ENCODE data around the gene OR10H1.

OR10H1 gene

DNA sequence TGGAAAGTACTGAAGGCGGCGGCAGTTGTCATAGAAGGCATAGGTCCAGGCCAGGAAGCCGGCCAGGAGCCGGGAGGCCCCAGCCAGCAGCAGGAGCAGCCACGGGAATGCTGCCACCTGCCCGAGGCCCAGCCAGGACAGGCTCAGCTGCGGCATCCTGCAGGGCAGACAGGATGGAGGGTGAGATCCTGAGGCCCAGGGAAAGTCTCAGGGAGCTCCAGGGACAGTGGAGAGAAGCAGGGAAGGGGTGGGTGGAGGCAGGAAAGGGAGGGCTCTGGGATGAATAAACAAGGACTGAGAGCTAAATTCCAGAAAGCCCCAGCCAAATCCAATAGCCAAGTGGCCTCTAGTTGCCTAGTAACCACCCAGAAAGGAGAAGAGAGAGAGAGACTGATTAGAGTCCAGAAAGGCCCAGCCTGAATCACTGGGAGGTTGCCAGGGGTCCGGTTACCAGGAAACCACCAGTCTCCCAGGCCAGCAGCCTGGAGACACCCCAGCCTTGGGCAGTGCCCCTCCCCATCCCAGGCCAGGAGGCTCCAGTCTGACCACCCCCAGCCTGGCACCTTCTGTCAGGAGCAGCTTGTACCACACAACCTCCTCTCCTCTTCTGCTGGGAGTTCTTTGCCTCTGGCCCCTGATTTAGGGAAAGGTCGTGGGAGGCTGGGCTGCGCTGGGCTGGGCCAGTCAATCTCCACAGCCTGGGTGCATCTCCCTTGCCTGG, 35.5 kb downstream of the OR10H1 start:
- TF ChIP-seq ZNF132 (tag by site-specific recombination; IDR thresholded peaks at IDR 0.05; ENCODE audit: borderline replicate concordance) (no peak), WT1 (tag by site-specific recombination; IDR thresholded peaks at IDR 0.05) (no peak), ZNF660 (tag by site-specific recombination; IDR thresholded peaks at IDR 0.05) (no peak), SCRT2 (tag by site-specific recombination; IDR thresholded peaks at IDR 0.05) (no peak), ZNF621 (tag by site-specific recombination; IDR thresholded peaks at IDR 0.05) (no peak)
- TF ChIP-seq, protein P1, sequence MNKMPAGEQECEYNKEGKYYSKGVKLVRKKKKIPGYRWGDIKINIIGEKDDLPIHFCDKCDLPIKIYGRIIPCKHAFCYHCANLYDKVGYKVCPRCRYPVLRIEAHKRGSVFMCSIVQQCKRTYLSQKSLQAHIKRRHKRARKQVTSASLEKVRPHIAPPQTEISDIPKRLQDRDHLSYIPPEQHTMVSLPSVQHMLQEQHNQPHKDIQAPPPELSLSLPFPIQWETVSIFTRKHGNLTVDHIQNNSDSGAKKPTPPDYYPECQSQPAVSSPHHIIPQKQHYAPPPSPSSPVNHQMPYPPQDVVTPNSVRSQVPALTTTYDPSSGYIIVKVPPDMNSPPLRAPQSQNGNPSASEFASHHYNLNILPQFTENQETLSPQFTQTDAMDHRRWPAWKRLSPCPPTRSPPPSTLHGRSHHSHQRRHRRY (tag by site-specific recombination; IDR thresholded peaks at IDR 0.05): no peak
- TF ChIP-seq, protein P2, sequence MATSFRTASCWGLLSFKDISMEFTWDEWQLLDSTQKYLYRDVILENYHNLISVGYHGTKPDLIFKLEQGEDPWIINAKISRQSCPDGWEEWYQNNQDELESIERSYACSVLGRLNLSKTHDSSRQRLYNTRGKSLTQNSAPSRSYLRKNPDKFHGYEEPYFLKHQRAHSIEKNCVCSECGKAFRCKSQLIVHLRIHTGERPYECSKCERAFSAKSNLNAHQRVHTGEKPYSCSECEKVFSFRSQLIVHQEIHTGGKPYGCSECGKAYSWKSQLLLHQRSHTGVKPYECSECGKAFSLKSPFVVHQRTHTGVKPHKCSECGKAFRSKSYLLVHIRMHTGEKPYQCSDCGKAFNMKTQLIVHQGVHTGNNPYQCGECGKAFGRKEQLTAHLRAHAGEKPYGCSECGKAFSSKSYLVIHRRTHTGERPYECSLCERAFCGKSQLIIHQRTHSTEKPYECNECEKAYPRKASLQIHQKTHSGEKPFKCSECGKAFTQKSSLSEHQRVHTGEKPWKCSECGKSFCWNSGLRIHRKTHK (tag by site-specific recombination; IDR thresholded peaks at IDR 0.05): no peak
- Histone ChIP-seq H3K4me3 (ENCODE audit: low read depth, low read length) (no peak overlapping the region), H3K27ac (ENCODE audit: extremely low read depth, low read depth, low read length) (no peak overlapping the region), H3K9me3 (ENCODE audit: control insufficient read depth, insufficient read depth, low read depth, low read length) (no peaks in the 10 kb centered on the region), H3K4me1 (ENCODE audit: control insufficient read depth, insufficient read depth, low read length) (no peaks in the 10 kb centered on the region), H3K36me3 (ENCODE audit: control insufficient read depth in 2 of 2, insufficient read depth in 1 of 2, low read length in 2 of 2) (no peaks in the 10 kb centered on the region)
- ChIA-PET CTCF (interaction anchor here (0.6 kb wide), 1 partner anchor 662 kb away, joined by 4 read pairs; no protein-coding TSS in a partner anchor), POLR2A (no interaction called here)

DNA sequence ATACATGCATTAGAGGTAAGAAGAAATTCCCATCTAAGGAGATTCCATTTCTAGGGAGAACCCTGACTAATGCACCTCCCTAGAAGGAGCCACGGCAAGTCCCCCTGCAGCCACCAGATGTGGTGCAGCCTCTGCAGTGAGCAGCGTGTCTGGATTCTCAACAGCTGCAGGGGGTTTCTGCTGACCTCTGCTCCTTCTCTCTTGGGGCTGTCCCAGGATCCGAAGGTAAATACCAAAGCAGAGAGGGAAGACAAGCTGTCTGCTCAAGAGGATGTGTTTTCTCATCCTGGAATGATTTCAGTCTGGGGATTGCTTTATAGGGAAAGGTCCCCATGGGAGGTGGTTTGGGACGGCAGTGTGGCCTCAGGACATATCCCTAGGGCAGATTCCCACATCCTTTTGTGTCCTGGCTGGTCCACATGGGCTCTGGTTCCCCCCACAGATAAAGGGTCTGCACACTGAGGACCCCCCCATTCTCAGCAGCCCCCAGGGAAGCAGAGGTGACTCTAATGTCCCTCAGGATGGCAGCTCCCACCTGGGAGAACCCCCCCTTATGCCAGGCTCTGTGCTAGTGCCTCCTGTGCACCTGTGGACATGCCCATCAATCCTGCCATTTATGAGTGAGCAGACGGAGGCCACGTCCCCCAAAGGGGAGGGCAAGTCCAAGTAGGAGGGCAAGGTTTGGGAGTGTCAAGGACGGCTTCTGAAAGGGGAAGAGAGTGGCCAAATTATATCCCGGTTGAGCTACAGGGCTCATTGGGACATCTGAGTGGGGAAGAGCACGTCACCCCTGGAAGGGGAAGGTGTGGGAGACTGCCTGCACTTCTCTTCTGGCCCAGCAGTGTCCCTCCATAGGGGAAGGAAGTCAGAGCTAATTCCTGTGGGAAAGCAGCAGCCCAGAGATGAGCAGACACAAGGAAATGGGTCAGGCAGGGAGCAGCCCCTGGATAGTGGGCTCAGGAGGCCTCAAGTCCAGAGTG, 38.2 kb downstream of the OR10H1 start:
- Histone ChIP-seq H3K4me1 (ENCODE audit: control insufficient read depth, insufficient read depth, low read length) (no peaks in the 10 kb centered on the region), H3K4me3 (ENCODE audit: low read depth, low read length) (no peak overlapping the region), H3K36me3 (ENCODE audit: control insufficient read depth in 2 of 2, insufficient read depth in 1 of 2, low read length in 2 of 2) (no peaks in the 10 kb centered on the region), H3K27ac (ENCODE audit: extremely low read depth, low read depth, low read length) (no peak overlapping the region), H3K9me3 (ENCODE audit: control insufficient read depth, insufficient read depth, low read depth, low read length) (no peaks in the 10 kb centered on the region)
- POLR2A ChIA-PET: no interaction called here
- TF ChIP-seq KLF10 (tag by site-specific recombination; IDR thresholded peaks at IDR 0.05): no peak
- TF ChIP-seq, protein P3, sequence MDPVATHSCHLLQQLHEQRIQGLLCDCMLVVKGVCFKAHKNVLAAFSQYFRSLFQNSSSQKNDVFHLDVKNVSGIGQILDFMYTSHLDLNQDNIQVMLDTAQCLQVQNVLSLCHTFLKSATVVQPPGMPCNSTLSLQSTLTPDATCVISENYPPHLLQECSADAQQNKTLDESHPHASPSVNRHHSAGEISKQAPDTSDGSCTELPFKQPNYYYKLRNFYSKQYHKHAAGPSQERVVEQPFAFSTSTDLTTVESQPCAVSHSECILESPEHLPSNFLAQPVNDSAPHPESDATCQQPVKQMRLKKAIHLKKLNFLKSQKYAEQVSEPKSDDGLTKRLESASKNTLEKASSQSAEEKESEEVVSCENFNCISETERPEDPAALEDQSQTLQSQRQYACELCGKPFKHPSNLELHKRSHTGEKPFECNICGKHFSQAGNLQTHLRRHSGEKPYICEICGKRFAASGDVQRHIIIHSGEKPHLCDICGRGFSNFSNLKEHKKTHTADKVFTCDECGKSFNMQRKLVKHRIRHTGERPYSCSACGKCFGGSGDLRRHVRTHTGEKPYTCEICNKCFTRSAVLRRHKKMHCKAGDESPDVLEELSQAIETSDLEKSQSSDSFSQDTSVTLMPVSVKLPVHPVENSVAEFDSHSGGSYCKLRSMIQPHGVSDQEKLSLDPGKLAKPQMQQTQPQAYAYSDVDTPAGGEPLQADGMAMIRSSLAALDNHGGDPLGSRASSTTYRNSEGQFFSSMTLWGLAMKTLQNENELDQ (tag by site-specific recombination; IDR thresholded peaks at IDR 0.05; ENCODE audit: low read depth): no peak
- TF ChIP-seq, protein P4, sequence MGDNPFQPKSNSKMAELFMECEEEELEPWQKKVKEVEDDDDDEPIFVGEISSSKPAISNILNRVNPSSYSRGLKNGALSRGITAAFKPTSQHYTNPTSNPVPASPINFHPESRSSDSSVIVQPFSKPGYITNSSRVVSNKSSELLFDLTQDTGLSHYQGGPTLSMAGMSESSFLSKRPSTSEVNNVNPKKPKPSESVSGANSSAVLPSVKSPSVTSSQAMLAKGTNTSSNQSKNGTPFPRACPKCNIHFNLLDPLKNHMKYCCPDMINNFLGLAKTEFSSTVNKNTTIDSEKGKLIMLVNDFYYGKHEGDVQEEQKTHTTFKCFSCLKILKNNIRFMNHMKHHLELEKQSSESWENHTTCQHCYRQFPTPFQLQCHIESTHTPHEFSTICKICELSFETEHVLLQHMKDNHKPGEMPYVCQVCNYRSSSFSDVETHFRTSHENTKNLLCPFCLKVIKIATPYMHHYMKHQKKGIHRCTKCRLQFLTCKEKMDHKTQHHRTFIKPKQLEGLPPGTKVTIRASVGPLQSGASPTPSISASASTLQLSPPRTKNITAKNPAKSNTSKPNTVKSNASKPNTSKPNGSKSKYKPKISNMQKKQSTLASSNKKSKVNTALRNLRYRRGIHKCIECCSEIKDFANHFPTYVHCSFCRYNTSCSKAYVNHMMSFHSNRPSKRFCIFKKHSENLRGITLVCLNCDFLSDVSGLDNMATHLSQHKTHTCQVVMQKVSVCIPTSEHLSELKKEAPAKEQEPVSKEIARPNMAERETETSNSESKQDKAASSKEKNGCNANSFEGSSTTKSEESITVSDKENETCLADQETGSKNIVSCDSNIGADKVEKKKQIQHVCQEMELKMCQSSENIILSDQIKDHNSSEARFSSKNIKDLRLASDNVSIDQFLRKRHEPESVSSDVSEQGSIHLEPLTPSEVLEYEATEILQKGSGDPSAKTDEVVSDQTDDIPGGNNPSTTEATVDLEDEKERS (tag by site-specific recombination; IDR thresholded peaks at IDR 0.05): no peak
- TF ChIP-seq ZBTB20 (tag by site-specific recombination; IDR thresholded peaks at IDR 0.05): no peak
- TF ChIP-seq ZNF146 (tag by site-specific recombination; IDR thresholded peaks at IDR 0.05): no peak
- no peak for TF ChIP-seq ZXDB (tag by site-specific recombination; IDR thresholded peaks at IDR 0.05)
- TF ChIP-seq, protein P1 (tag by site-specific recombination; IDR thresholded peaks at IDR 0.05): no peak
- no peak for TF ChIP-seq ZSCAN23 (tag by site-specific recombination; IDR thresholded peaks at IDR 0.05)
- TF ChIP-seq ZNF239 (tag by site-specific recombination; IDR thresholded peaks at IDR 0.05): no peak
- no peak for TF ChIP-seq SP7 (tag by site-specific recombination; IDR thresholded peaks at IDR 0.05)
- TF ChIP-seq, protein P5, sequence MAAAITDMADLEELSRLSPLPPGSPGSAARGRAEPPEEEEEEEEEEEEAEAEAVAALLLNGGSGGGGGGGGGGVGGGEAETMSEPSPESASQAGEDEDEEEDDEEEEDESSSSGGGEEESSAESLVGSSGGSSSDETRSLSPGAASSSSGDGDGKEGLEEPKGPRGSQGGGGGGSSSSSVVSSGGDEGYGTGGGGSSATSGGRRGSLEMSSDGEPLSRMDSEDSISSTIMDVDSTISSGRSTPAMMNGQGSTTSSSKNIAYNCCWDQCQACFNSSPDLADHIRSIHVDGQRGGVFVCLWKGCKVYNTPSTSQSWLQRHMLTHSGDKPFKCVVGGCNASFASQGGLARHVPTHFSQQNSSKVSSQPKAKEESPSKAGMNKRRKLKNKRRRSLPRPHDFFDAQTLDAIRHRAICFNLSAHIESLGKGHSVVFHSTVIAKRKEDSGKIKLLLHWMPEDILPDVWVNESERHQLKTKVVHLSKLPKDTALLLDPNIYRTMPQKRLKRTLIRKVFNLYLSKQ (tag by site-specific recombination; IDR thresholded peaks at IDR 0.05; ENCODE audit: borderline replicate concordance): no peak
- no peak for TF ChIP-seq ZNF184 (tag by site-specific recombination; IDR thresholded peaks at IDR 0.05)
- CTCF ChIA-PET: no interaction called here
